HL-60/S4 (cell line): ENCODE data around the gene PLEKHA5.
"Not testable (repeated sequence)": the region's sequence is repeated elsewhere in the genome, so short reads cannot be mapped to it uniquely, and the experiment has no call there.

Source experiments
- in situ Hi-C: fragments of 300-500 bp; cut with MboI; formaldehyde crosslinking; loops from 2 replicates; pipeline ENCODE4 v1.14.3; 2022; ENCODE audit warnings: low sequenced_read_pairs

The PLEKHA5 gene

DNA sequence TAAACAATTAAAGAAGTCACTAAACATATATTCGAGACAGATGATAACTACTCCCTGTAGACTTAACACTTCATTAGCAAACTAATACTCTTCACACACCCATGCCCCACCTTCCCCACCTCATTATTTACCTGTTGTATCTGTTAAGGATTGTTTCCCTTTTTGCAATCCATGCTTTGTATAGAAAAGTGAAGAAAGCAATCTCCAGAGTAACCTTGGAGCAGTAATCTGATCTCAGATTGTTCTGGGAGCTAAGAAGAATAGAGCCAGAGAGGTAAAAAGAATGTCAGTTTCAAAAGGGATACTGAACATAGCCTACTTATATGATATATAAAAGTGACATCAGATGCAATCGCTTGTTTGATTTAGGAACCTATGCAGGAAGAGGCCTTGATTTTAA is 37.4 kb downstream of the PLEKHA5 start:
- in situ Hi-C loops, result no loop called here

GRCh38 chr12:19167708-19168107 is 38.2 kb downstream of the PLEKHA5 start:
- in situ Hi-C loops, result no loop called here

DNA sequence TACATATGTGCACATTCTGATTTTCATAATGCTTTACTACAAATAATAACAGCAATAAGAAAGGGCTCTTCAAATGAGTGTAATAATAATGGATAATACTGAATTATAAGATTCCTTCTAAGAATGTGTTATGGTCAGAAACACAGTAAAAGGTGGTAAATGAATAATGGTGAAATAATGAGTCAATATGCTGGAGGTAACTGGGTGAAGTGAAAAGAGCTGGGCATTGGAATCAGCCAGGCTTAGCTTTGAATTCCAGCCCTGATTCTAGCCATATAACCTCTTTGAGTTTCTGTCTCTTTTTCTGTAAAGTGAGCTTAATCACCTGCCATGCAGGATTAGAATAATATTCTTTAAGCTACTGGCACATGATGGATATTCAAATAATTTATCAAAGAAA is 39.1 kb downstream of the PLEKHA5 start:
- in situ Hi-C loops, result no loop called here

- in situ Hi-C loops, result no loop called here
Observed at GRCh38 chr12:19169222-19169621, 39.7 kb downstream of the PLEKHA5 start.

- in situ Hi-C loops, result not testable (repeated sequence)
Observed at GRCh38 chr12:19170286-19170685, 40.8 kb downstream of the PLEKHA5 start.

DNA sequence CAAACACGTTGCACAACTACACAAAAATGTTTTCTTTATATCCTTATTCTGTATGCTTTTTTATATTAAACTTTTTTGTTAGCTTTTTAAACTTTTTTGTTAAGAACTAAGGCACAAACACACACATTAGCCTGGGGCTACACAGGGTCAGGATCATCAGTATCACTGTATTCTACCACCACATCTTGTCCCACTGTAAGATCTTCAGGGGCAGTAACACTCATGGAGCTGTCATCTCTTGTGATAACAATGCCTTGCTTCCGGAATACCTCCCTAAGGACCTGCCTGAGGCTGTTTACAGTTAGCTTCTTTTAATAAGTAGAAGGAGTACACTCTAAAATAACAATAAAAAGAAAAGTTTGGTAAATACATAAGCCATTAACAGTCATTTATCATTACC is 42.2 kb downstream of the PLEKHA5 start:
- in situ Hi-C loops, result no loop called here

DNA sequence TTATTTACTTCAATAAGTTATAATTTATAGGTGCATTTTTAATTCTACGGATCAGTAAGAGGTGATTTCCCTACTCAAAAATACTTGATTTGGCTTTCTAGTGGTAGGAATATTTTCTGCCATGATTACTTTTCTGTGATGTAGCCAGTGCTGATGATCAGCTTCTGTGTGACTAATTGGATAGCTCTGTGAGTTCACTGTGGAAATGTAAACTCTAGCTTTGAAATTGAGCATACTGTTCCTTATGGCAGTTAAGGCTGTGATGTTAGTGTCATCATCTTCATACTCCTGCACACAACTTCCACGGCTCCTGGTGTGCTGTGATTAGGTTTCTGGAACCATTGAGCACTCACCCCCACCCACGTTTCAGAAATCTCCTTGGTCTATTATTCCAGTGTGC is 48.2 kb downstream of the PLEKHA5 start:
- in situ Hi-C loops, result no loop called here

DNA sequence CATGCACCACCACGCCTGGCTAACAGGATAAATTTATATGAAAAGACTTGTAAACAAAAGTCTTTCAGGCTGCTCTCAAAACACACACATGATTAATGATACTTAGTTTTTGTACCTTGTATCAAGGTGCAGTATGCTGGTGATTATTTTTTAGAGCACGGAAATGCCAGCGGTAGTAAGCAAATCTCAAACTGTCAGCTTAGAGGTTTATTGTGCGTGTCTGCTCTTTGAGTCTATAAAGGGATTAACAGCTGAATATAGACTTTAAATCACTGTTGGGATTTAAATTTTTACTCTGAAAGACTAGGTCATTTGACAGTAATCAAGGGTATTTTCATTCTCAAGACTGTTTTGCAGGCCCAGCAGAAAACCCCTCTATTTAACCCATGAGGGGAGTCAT is 50.5 kb downstream of the PLEKHA5 start:
- in situ Hi-C loops, result no loop called here

DNA sequence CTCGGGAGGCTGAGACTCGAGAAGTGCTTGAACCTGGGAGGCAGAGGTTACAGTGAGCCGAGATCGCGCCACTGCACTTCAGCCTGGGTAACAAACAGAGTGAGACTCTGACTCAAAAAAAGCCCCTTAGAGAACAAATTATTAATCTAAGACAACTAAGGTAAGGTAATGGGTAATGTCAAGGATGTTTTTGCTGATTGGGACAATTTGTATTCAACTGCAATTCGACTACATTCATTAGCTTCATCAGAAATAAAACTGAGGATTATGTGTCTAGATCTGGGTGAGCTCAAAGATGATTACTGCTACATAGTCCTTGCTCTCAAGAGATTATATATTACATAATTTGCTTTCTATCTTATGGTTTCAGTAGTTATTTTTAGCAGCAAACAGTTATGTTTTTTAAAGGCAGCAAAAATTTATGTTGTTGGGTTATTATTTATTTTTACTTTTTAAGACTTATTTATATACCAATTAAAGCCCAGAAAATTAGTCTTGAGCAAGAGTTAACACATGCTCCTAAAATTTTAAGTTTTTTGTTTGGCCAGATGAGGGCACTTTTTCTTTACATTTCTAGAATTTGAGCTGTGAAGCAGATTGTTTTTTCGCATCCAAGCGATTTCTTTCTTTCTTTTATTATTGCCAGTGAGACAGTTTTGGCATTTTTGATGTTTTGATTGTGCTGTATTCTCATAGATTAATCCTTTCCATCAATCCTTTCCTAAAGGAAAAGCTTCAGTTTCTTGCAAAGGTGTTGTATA is 52.3 kb downstream of the PLEKHA5 start:
- in situ Hi-C loops, result no loop called here

DNA sequence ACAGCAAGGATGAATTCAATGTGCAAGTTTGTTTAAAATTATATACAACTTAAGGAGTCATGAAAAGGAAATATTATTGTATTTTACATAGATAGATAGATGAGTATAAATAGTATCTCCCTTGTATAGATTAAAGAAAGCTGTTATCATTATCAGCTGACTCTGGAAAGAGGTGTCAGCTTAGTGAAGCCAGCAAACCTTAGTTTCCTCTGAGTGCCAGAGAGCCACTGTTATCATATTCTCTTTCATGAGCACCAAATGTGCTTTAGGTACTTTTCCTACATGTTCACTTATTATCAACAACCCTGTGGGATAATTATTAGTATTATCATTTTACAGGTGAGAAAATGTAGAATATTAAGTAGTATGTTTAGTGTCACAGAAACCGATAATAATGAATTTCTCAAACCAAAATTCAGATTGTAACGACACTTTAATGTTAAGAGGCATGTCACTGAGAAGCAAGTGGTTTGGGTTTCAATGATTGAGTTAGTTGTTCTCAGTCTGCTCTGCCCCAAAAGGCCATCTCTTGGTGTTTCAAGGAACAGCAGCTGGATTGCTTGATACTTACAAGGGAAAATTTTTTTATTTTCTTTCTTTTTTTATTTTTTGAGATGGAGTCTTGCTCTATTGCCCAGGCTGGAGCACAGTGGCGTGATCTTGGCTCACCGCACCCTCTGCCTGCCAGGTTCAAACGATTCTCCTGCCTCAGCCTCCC is 53.7 kb downstream of the PLEKHA5 start:
- in situ Hi-C loops, result no loop called here

DNA sequence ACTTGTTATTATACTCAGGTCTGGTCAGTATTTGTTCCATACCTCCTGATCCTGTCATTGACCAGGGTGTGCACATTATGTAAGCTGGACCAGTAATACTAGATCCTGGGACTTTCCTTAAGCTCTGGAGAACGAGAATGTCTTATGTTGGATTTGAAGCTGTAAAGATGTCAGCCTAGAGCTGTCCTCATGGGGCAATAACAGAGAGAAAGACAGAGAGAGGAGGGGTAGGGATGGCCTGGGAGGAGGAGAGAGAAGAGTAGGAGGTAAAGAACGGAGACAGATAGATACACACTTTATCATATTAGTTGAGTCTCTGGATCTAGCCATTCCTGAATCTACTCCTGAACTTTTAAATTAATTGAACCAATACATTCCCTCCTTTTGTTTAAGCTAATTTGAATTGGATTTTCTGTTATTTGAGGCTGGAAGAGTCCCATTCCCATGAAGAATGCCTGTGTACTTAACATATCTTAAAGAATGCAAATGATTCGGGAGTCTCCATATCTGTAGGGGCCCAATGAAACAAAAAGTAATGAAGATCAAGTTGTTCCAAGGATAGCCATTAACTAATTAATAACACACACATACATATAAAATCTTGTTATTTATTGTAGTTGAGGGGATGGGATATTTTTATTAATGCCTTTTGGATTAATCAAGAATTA is 55.9 kb downstream of the PLEKHA5 start:
- in situ Hi-C loops, result no loop called here

- in situ Hi-C loops, result no loop called here
Observed at GRCh38 chr12:19186722-19187661, 57.5 kb downstream of the PLEKHA5 start.

DNA sequence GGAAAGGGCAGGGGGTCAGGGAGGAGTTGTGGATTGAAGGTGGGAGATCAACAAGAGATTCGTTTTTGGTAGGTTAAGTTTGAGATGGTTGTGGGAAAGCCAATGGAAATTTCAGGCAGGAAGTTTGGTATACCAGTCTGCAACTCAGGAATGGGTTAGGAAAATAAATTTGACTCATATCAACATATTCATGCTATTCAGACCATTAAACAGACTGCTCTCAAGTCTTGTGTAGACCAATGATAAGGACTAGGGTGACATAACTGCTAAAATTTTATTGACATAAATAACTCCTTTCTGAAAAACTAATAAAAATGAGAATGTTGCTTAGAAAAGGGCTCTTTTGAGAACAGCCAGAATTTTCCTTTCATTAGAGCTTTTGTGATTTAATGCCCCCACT is 60.0 kb downstream of the PLEKHA5 start:
- in situ Hi-C loops, result no loop called here

DNA sequence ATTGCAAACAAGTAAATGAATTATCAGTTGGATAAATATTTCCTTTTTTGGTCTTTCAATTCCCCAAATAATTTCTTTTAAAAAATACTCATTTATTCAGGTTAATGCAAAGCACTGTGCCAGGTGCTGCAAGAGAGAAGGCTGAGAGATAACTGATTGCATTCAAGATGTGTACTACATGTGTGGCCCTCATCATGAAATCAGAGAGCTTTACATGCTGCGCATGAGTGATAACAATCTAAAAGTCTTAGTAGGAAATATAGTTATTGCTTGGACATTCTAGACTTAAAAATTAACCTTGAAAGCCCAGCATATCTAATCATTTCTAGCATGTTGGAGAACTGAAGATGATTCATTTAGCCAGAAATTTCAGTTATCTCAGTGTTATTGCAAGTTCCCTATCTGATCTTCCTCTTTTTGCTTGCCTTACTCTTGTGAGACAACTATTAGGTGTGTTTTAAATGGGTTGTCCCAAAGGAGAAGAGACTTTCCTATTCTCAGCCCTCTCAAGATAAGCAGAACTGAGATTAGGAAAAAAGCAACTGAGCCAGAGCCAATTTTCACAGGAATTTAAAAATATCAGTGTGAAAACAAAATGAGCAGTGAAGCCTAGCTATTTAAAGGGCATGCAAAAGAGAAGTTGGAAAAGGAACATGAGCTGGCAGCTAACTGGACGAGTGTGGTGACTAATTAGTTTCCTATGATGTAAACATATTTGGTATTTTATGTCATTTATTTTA is 60.9 kb downstream of the PLEKHA5 start:
- in situ Hi-C loops, result no loop called here

GRCh38 chr12:19191089-19191488 is 61.6 kb downstream of the PLEKHA5 start:
- in situ Hi-C loops, result no loop called here

DNA sequence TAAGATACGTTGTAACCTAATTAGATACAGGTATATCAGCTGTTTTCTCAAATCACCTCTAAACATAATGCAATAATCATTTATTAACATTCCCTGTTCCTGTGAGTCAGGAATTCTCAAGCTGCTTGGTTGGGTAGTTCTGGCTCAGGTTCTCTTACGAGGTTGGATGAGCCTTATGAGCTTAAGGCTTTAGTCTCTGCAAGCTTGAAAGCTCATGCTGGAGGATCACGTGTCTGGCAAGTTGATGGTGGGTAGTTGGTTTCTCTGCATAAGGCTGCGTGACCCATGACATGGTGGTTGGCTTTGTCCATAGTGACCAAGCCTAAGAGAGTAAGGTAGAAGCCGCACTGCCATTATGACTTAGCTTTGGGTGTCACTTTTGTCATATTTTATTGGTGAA is 62.0 kb downstream of the PLEKHA5 start:
- in situ Hi-C loops, result no loop called here

GRCh38 chr12:19192710-19193109 is 63.2 kb downstream of the PLEKHA5 start:
- in situ Hi-C loops, result no loop called here

GRCh38 chr12:19194963-19195362 is 65.4 kb downstream of the PLEKHA5 start:
- in situ Hi-C loops, result no loop called here

DNA sequence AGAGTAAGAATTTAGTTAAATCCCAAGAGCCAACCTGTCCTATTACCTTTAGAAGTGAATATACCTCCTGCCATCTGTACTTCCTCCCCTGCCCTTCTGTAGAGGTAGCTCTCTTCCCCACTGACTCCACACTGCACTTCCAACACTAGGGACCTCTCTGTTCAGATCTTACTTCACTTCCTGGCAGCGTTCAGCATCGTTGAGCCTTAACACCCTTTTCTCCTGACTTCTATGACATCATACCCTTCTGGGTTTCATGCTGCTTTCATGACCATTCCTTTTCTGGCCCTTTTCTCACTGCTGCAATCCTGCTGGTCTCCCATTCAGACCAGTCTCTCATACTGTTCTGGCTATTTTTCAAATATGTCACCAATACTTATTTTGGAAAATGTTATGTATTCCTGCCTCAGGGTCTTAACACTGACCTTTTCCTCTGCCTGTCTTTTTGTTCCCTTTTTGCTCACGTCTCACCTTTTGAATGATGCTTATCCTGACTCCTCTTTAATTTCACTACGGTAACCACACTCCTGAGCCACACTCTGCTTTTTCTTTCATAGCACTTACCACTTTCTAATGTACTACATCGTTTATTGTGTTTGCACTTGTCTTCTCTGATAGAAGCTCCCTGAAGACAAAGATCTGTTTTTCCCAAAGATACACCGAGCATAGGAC is 67.6 kb downstream of the PLEKHA5 start:
- in situ Hi-C loops, result no loop called here

GRCh38 chr12:19198272-19198671 is 68.7 kb downstream of the PLEKHA5 start:
- in situ Hi-C loops, result no loop called here
